ENCODE measurements around the gene KLHL13. TPM values are rescaled to one million over a fixed set of nuclear protein-coding genes. Genes with fewer than 3 reads are reported as not detected.

KLHL13 gene
- total and polyA plus RNA-seq, 2 of the 8 experiments (the other 6 are each of a cell fraction or from before 2014, with no cell fraction given), result 6.4 to 12.8 TPM

DNA sequence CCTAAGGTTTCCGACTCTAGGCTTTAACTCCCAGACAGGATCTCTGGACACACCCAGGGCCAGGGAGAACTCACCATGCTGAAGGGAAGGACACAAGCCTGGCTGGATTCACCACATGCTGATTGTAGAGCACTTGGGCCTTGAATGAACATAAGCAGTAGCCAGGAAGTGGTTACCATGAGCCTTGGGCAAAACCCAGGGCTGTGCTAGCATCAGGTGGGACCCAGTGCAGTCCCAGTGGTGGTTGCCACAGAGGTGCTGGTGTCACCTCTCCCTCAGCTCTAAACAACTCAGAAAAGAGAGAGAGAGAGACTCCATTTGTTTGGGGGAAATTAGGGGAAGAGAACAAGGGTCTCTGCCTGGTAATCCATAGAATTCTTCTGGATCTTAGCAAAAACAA, 77.0 kb downstream of the KLHL13 start:
- no peak overlapping the region for H3K4ac ChIP-seq (replicated peaks; ENCODE audit: insufficient read length, low read depth, low read length)
- H2BK15ac ChIP-seq (ENCODE audit: low read length), result no peak overlapping the region
- ChIA-PET POLR2A (ENCODE audit: partially characterized antibody) (no interaction called here), CTCF (ENCODE audit: partially characterized antibody) (interaction anchor here (0.9 kb wide), 1 partner anchor 17 kb away, joined by 3 read pairs; no protein-coding TSS in a partner anchor)
- H3K4me3 ChIP-seq (ENCODE audit: extremely low read depth in 1 of 4, insufficient read depth in 2 of 4, low read depth in 3 of 4, low read length in 4 of 4), result no peak overlapping the region
- H4K5ac ChIP-seq (ENCODE audit: insufficient read length, low read depth, low read length), result no peak overlapping the region
- H3K18ac ChIP-seq (ENCODE audit: extremely low read depth, low read length), result no peak overlapping the region
- H3K56ac ChIP-seq (replicated peaks; ENCODE audit: insufficient read length, low read depth, low read length), result no peak overlapping the region
- H2BK120ac ChIP-seq (replicated peaks; ENCODE audit: low read depth, low read length), result no peak overlapping the region
- no peaks in the 10 kb centered on the region for H3K27me3 ChIP-seq (replicated peaks in 1 of 4; ENCODE audit: control insufficient read depth in 3 of 4, extremely low read depth in 1 of 4, insufficient read depth in 3 of 4, low read length in 3 of 4)
- no peak overlapping the region for H4K8ac ChIP-seq (ENCODE audit: extremely low read depth, insufficient read depth, low read length)
- no peaks in the 10 kb centered on the region for H3K36me3 ChIP-seq (ENCODE audit: control insufficient read depth in 2 of 4, insufficient read depth in 4 of 4, low read length in 3 of 4)
- DNase-seq (ENCODE audit: low read depth in 1 of 2, low spot score in 2 of 2) (no peak), FAIRE-seq (no peak)
- no peak overlapping the region for H2BK20ac ChIP-seq (ENCODE audit: low read length)
- no peaks in the 10 kb centered on the region for H4K20me1 ChIP-seq (replicated peaks in 1 of 2; ENCODE audit: control insufficient read depth in 1 of 2, insufficient read depth in 2 of 2, low read length in 2 of 2)
- H3K14ac ChIP-seq (ENCODE audit: insufficient read length), result no peak overlapping the region
- no peaks in the 10 kb centered on the region for H3K9me3 ChIP-seq (ENCODE audit: insufficient read depth in 2 of 2, low read depth in 1 of 2, low read length in 1 of 2)
- no peaks in the 10 kb centered on the region for H3K79me2 ChIP-seq (ENCODE audit: control insufficient read depth in 1 of 2, insufficient read depth in 2 of 2, low read length in 2 of 2)
- H3K79me1 ChIP-seq (ENCODE audit: low read depth, low read length), result no peaks in the 10 kb centered on the region
- H3K4me1 ChIP-seq (replicated peaks in 1 of 4; ENCODE audit: control insufficient read depth in 3 of 4, insufficient read depth in 4 of 4, low read length in 3 of 4), result no peaks in the 10 kb centered on the region
- no peak overlapping the region for H3K9ac ChIP-seq (replicated peaks in 1 of 4; ENCODE audit: extremely low read depth in 1 of 4, low read depth in 3 of 4, low read length in 3 of 4)
- no peak overlapping the region for H2BK12ac ChIP-seq (ENCODE audit: low read depth, low read length)
- no peaks in the 10 kb centered on the region for H3K23me2 ChIP-seq (ENCODE audit: low read depth, low read length)
- no peak overlapping the region for H2AK5ac ChIP-seq (ENCODE audit: low read depth, low read length)
- TF ChIP-seq CTBP2 (IDR thresholded peaks at IDR 0.05; ENCODE audit: borderline replicate concordance, insufficient read depth, insufficient read length, low read length) (no peak), SUZ12 (IDR thresholded peaks at IDR 0.05; ENCODE audit: low read length) (no peak), JUND (IDR thresholded peaks at IDR 0.05; ENCODE audit: low read length) (no peak), SIN3A (conservative IDR thresholded peaks at IDR 0.05 in 1 of 2, IDR thresholded peaks at IDR 0.05 in 1 of 2; ENCODE audit: low read depth in 1 of 2, low read length in 2 of 2) (no peak), FOSL1 (IDR thresholded peaks at IDR 0.05; ENCODE audit: insufficient read depth, low read depth, low read length) (no peak), TCF12 (IDR thresholded peaks at IDR 0.05; ENCODE audit: low read depth, low read length) (no peak), TBP (IDR thresholded peaks at IDR 0.05; ENCODE audit: low read depth, low read length) (no peak), BACH1 (IDR thresholded peaks at IDR 0.05; ENCODE audit: low read length) (no peak), RAD21 (IDR thresholded peaks at IDR 0.05 in 1 of 2, conservative IDR thresholded peaks at IDR 0.05 in 1 of 2; ENCODE audit: low read depth in 2 of 2, low read length in 2 of 2) (no peak), SP1 (IDR thresholded peaks at IDR 0.05; ENCODE audit: low read depth, low read length) (no peak), HDAC2 (IDR thresholded peaks at IDR 0.05; ENCODE audit: borderline replicate concordance in 1 of 2, low read depth in 2 of 2, low read length in 2 of 2) (no peak), ASH2L (IDR thresholded peaks at IDR 0.05; ENCODE audit: low read length) (no peak)
- no peak overlapping the region for H2BK5ac ChIP-seq (ENCODE audit: low read depth, low read length)
- H2AFZ ChIP-seq (ENCODE audit: low read length), result no peak overlapping the region
- H3K27ac ChIP-seq (ENCODE audit: low read depth, low read length), result no peak overlapping the region
- no peak overlapping the region for H4K91ac ChIP-seq (replicated peaks; ENCODE audit: insufficient read length, low read length)
- no CpG with 5 or more reads among the region's 1 CpG for WGBS, 2 experiments (ENCODE audit: extremely low coverage in 1 of 2, insufficient coverage in 1 of 2, insufficient read length in 1 of 2, insufficient replicate concordance in 2 of 2, low coverage in 1 of 2, low lambda C conversion rate in 2 of 2, missing lambda C conversion rate in 1 of 2)
- no peak overlapping the region for H3K4me2 ChIP-seq (ENCODE audit: insufficient read depth in 1 of 2, low read depth in 2 of 2, low read length in 2 of 2)
- no peak overlapping the region for H3K23ac ChIP-seq (ENCODE audit: insufficient read length)

Data from H1 (cell line).